H1 (cell line): ENCODE data around the gene CASP8AP2. TPM values are rescaled to one million over a fixed set of nuclear protein-coding genes. Genes with fewer than 3 reads are reported as not detected.

Experiments
- CTCF ChIA-PET: fragments of 300-600 bp; sonication (Branson Sonifier 250); formaldehyde crosslinking; loops from one replicate; lab custom pipeline; 2021; ENCODE audit not compliant: partially characterized antibody; lab: Charles Lee
- POLR2A ChIA-PET: fragments of 300-600 bp; sonication (Branson Sonifier 250); formaldehyde crosslinking; loops from one replicate; lab custom pipeline; 2021; ENCODE audit warnings: inconsistent platforms; ENCODE audit not compliant: partially characterized antibody; lab: Charles Lee
- DNase-seq, 2 experiments: peaks; one replicate each; pipeline versions ENCODE4 v3.0.0 to v3.0.0-alpha.2; 2010 to 2022; ENCODE audit warnings: low spot score in 2 of 2, low read depth in 1 of 2, mixed read lengths in 1 of 2
- FAIRE-seq: peaks from 2 replicates; lab custom pipeline; 2011; peaks lifted over from hg19 to GRCh38; lab: Jason Lieb, UNC
- H2AFZ ChIP-seq: 2 replicates; pipeline ENCODE4 v1.8.1; 2012; ENCODE audit warnings: low read length, inconsistent platforms
- H2AK5ac ChIP-seq: 2 replicates; pipeline ENCODE4 v1.6.1; 2013; ENCODE audit warnings: low read depth, low read length
- H2BK120ac ChIP-seq: replicated peaks from 2 replicates; pipeline ENCODE3; 2013; ENCODE audit warnings: low read depth, low read length, inconsistent platforms
- H2BK12ac ChIP-seq: 2 replicates; pipeline ENCODE4 v1.6.1; 2013; ENCODE audit warnings: low read depth, low read length
- H2BK15ac ChIP-seq: 2 replicates; pipeline ENCODE4 v1.6.1; 2013; ENCODE audit warnings: low read length
- H2BK20ac ChIP-seq: 2 replicates; pipeline ENCODE4 v1.6.1; 2013; ENCODE audit warnings: low read length
- H2BK5ac ChIP-seq: 2 replicates; pipeline ENCODE4 v1.6.1; 2013; ENCODE audit warnings: low read depth, low read length
- H3K14ac ChIP-seq: 2 replicates; pipeline ENCODE4 v1.6.1; 2013; ENCODE audit warnings: inconsistent platforms; ENCODE audit not compliant: insufficient read length
- H3K18ac ChIP-seq: 2 replicates; pipeline ENCODE4 v1.6.1; 2013; ENCODE audit warnings: low read length; ENCODE audit errors: extremely low read depth
- H3K23ac ChIP-seq: 2 replicates; pipeline ENCODE4 v1.6.1; 2013; ENCODE audit warnings: inconsistent platforms; ENCODE audit not compliant: insufficient read length
- H3K23me2 ChIP-seq: 2 replicates; pipeline ENCODE4 v1.6.1; 2013; ENCODE audit warnings: low read depth, low read length
- H3K27ac ChIP-seq: 2 replicates; pipeline ENCODE4 v1.6.1; 2011; ENCODE audit warnings: low read depth, low read length, inconsistent platforms
- H3K27me3 ChIP-seq, 4 experiments: replicated peaks in 1 of 4; 1 replicate in 1 of 4; 2 replicates in 3 of 4; pipeline versions ENCODE4 v1.6.1 to v1.8.1; 2011 to 2013; ENCODE audit warnings: low read length in 3 of 4, mild to moderate bottlenecking in 3 of 4, inconsistent platforms in 2 of 4, mixed read lengths in 2 of 4, moderate library complexity in 1 of 4; ENCODE audit not compliant: control insufficient read depth in 3 of 4, insufficient read depth in 3 of 4; ENCODE audit errors: extremely low read depth in 1 of 4
- H3K36me3 ChIP-seq, 4 experiments: 2 replicates each; pipeline versions ENCODE4 v1.6.1 to v1.8.1; 2011 to 2013; ENCODE audit warnings: mild to moderate bottlenecking in 4 of 4, low read length in 3 of 4, moderate library complexity in 2 of 4, control low read depth in 1 of 4, inconsistent platforms in 1 of 4; ENCODE audit not compliant: insufficient read depth in 4 of 4, control insufficient read depth in 2 of 4
- H3K4ac ChIP-seq: replicated peaks from 2 replicates; pipeline ENCODE3; 2013; ENCODE audit warnings: low read length, low read depth, mixed read lengths, inconsistent platforms; ENCODE audit not compliant: insufficient read length
- H3K4me1 ChIP-seq, 4 experiments: replicated peaks in 1 of 4; 1 replicate in 1 of 4; 2 replicates in 3 of 4; pipeline versions ENCODE4 v1.6.1 to v1.8.1; 2011 to 2013; ENCODE audit warnings: low read length in 3 of 4, inconsistent platforms in 2 of 4, mixed read lengths in 1 of 4; ENCODE audit not compliant: insufficient read depth in 4 of 4, control insufficient read depth in 3 of 4
- H3K4me2 ChIP-seq, 2 experiments: 2 replicates each; pipeline versions ENCODE4 v1.6.1 to v1.8.1; 2011 to 2013; ENCODE audit warnings: low read depth in 2 of 2, low read length in 2 of 2, control low read depth in 1 of 2, inconsistent platforms in 1 of 2, mild to moderate bottlenecking in 1 of 2; ENCODE audit not compliant: insufficient read depth in 1 of 2
- H3K4me3 ChIP-seq, 4 experiments: fragments of 200-600, 300-600 bp in 1 of 4; sonication (generic), shearing (Covaris generic), sonication (Bioruptor Twin) in 1 of 4; 2 replicates each; pipeline versions ENCODE4 v1.5.1 to v1.8.1; 2011 to 2016; ENCODE audit warnings: low read length in 4 of 4, low read depth in 3 of 4, control low read depth in 2 of 4, inconsistent platforms in 2 of 4, mild to moderate bottlenecking in 2 of 4, mixed read lengths in 1 of 4, moderate library complexity in 1 of 4; ENCODE audit not compliant: insufficient read depth in 2 of 4; ENCODE audit errors: extremely low read depth in 1 of 4
- H3K56ac ChIP-seq: replicated peaks from 2 replicates; pipeline ENCODE3; 2013; ENCODE audit warnings: low read depth, mild to moderate bottlenecking, mixed read lengths, low read length, inconsistent platforms; ENCODE audit not compliant: insufficient read length
- H3K79me1 ChIP-seq: 2 replicates; pipeline ENCODE4 v1.6.1; 2013; ENCODE audit warnings: low read depth, low read length, control low read depth
- H3K79me2 ChIP-seq, 2 experiments: 2 replicates each; pipeline versions ENCODE4 v1.6.1 to v1.8.1; 2012 to 2013; ENCODE audit warnings: low read length in 2 of 2, mild to moderate bottlenecking in 2 of 2, inconsistent platforms in 1 of 2; ENCODE audit not compliant: insufficient read depth in 2 of 2, control insufficient read depth in 1 of 2
- H3K9ac ChIP-seq, 4 experiments: replicated peaks in 1 of 4; 1 replicate in 1 of 4; 2 replicates in 3 of 4; pipeline versions ENCODE4 v1.6.1 to v1.8.1; 2011 to 2013; ENCODE audit warnings: low read depth in 3 of 4, low read length in 3 of 4, control low read depth in 2 of 4, mild to moderate bottlenecking in 2 of 4, moderate library complexity in 2 of 4, inconsistent platforms in 1 of 4; ENCODE audit errors: extremely low read depth in 1 of 4
- H3K9me3 ChIP-seq, 2 experiments: 2 replicates each; pipeline versions ENCODE4 v1.6.1 to v1.8.1; 2012 to 2013; ENCODE audit warnings: mild to moderate bottlenecking in 2 of 2, moderate library complexity in 2 of 2, control low read depth in 1 of 2, inconsistent platforms in 1 of 2, low read depth in 1 of 2, low read length in 1 of 2, mixed read lengths in 1 of 2; ENCODE audit not compliant: insufficient read depth in 2 of 2
- H4K20me1 ChIP-seq, 2 experiments: replicated peaks in 1 of 2; 2 replicates each; pipeline versions ENCODE3 to v1.8.1; 2011 to 2013; ENCODE audit warnings: inconsistent platforms in 2 of 2, low read length in 2 of 2, mild to moderate bottlenecking in 1 of 2; ENCODE audit not compliant: insufficient read depth in 2 of 2, control insufficient read depth in 1 of 2
- H4K5ac ChIP-seq: 2 replicates; pipeline ENCODE4 v1.6.1; 2013; ENCODE audit warnings: low read length, low read depth, mixed read lengths, inconsistent platforms; ENCODE audit not compliant: insufficient read length
- H4K8ac ChIP-seq: 2 replicates; pipeline ENCODE4 v1.8.0; 2013; ENCODE audit warnings: mild to moderate bottlenecking, moderate library complexity, low read length, inconsistent platforms; ENCODE audit not compliant: insufficient read depth; ENCODE audit errors: extremely low read depth
- H4K91ac ChIP-seq: replicated peaks from 2 replicates; pipeline ENCODE3; 2013; ENCODE audit warnings: low read length, mixed read lengths, inconsistent platforms; ENCODE audit not compliant: insufficient read length
- CEBPB ChIP-seq: IDR thresholded peaks from 2 replicates; pipeline ENCODE4 v1.6.1; 2012; ENCODE audit warnings: low read depth, low read length
- EGR1 ChIP-seq: IDR thresholded peaks from 2 replicates; pipeline ENCODE4 v1.6.1; 2011; ENCODE audit warnings: low read depth, low read length, borderline replicate concordance
- EZH2 ChIP-seq: fragments of 200-600 bp; sonication (generic); IDR thresholded peaks from 2 replicates; pipeline ENCODE4 v1.7.1; 2012; ENCODE audit warnings: low read depth, mild to moderate bottlenecking, moderate library complexity, low read length, inconsistent platforms; ENCODE audit not compliant: severe bottlenecking
- HDAC6 ChIP-seq: IDR thresholded peaks from one replicate; pipeline ENCODE4 v1.7.1; 2012; ENCODE audit warnings: low read depth, mild to moderate bottlenecking, inconsistent platforms, low read length, moderate library complexity
- JUND ChIP-seq: IDR thresholded peaks from 2 replicates; pipeline ENCODE4 v1.6.1; 2011; ENCODE audit warnings: mild to moderate bottlenecking, improper control_type of control experiment, low read length
- KDM1A ChIP-seq: fragments of 200-600, 300-600 bp; sonication (generic); IDR thresholded peaks from 2 replicates; pipeline ENCODE4 v1.7.1; 2016; ENCODE audit warnings: mild to moderate bottlenecking, low read length, borderline replicate concordance
- MAFK ChIP-seq: IDR thresholded peaks from 2 replicates; pipeline ENCODE4 v1.6.1; 2012; ENCODE audit warnings: low read depth, mild to moderate bottlenecking, improper control_type of control experiment, low read length
- SIN3A ChIP-seq, 2 experiments: IDR thresholded peaks in 1 of 2; conservative IDR thresholded peaks in 1 of 2; 2 replicates each; pipeline ENCODE4 v1.6.1; 2011 to 2012; ENCODE audit warnings: low read length in 2 of 2, improper control_type of control experiment in 1 of 2, low read depth in 1 of 2, mild to moderate bottlenecking in 1 of 2
- SP1 ChIP-seq: IDR thresholded peaks from 2 replicates; pipeline ENCODE4 v1.6.1; 2011; ENCODE audit warnings: low read depth, low read length
- SUZ12 ChIP-seq: fragments of 200-600 bp; sonication (generic); IDR thresholded peaks from 2 replicates; pipeline ENCODE4 v1.6.1; 2012; ENCODE audit warnings: mild to moderate bottlenecking, inconsistent platforms, low read length, moderate library complexity, mixed read lengths
- TAF7 ChIP-seq: optimal IDR thresholded peaks from 2 replicates; pipeline ENCODE3; 2011; ENCODE audit warnings: low read depth, mild to moderate bottlenecking, inconsistent platforms, low read length, moderate library complexity, borderline replicate concordance
- WGBS, 2 experiments: shearing (Covaris generic) in 1 of 2; methylation state at CpG; one replicate each; pipeline versions ENCODE4 v1.1.6 to v1.1.7; 2013 to 2015; ENCODE audit warnings: low lambda C conversion rate in 2 of 2, mixed read lengths in 2 of 2, inconsistent platforms in 1 of 2, low coverage in 1 of 2, missing lambda C conversion rate in 1 of 2; ENCODE audit not compliant: insufficient replicate concordance in 2 of 2, insufficient coverage in 1 of 2, insufficient read length in 1 of 2; ENCODE audit errors: extremely low coverage in 1 of 2, missing lambda C conversion rate in 1 of 2; 5-methylcytosine and 5-hydroxymethylcytosine counted together
- polyA plus RNA-seq, 7 experiments: library from polyadenylated mRNA; depleted of rRNA in 3 of 7; stranded (reverse) in 5 of 7; unstranded in 2 of 7; fragments of >200 nt in 5 of 7; fragments of 200-250 nt in 2 of 7; gene quantifications; 1 replicate in 5 of 7; 2 replicates in 1 of 7; 4 replicates in 1 of 7; pipeline versions ENCODE4 v1.2.1 to v1.2.3, GENCODE V29; 2011 to 2013; ENCODE audit warnings: missing spikeins in 2 of 7, mixed read lengths in 2 of 7
- total RNA-seq: library from RNA; stranded (reverse); fragmentation: NEBNext Ultra II Directional; extraction: Animal tissue kit (Norgen Biotek cat#: 25700); gene quantifications from 2 replicates; pipeline ENCODE4 v1.2.1, GENCODE V29; 2021

CASP8AP2 gene
- total and polyA plus RNA-seq, 2 of the 8 experiments (the other 6 are each of a cell fraction or from before 2014, with no cell fraction given), result 6.9 to 32.1 TPM

GRCh38 chr6:89834884-89835792 lies 5.5 kb downstream of the CASP8AP2 start:
- H2BK20ac ChIP-seq, result no peak overlapping the region
- no peak for DNase-seq
- no peak overlapping the region for H3K23ac ChIP-seq
- H2BK12ac ChIP-seq, result no peak overlapping the region
- no peak overlapping the region for H3K4me3 ChIP-seq
- no peak overlapping the region for H3K27ac ChIP-seq
- H4K20me1 ChIP-seq, result peaks cover 0 to 2% of the 10 kb centered on the region in 2 experiments
- POLR2A ChIA-PET, result interaction anchor here (0.7 to 7.8 kb wide), 2 partner anchors 15 to 33 kb away, joined by 3 to 107 read pairs; partner anchors contain the start of gene MDN1
- CTCF ChIA-PET, result interaction anchor here (1.5 kb wide), 1 partner anchor 58 kb away, joined by 3 read pairs; no protein-coding TSS in a partner anchor
- no peak overlapping the region for H3K18ac ChIP-seq
- H3K56ac ChIP-seq, result no peak overlapping the region
- H3K4ac ChIP-seq, result no peak overlapping the region
- H3K4me1 ChIP-seq, result peaks cover 0 to 2% (median 0%) of the 10 kb centered on the region in 4 experiments; a peak in 3 of 7 replicates
- H2AFZ ChIP-seq, result no peak overlapping the region
- H3K4me2 ChIP-seq, result no peak overlapping the region
- 97% methylated on average over 12 of the region's 12 CpGs; no CpG with 5 or more reads in 1 of the 2 experiments for WGBS, 2 experiments
- peaks cover 0 to 78% of the 10 kb centered on the region in 2 experiments; a peak in 2 of 4 replicates for H3K79me2 ChIP-seq
- H4K8ac ChIP-seq, result no peak overlapping the region
- no peak overlapping the region for H2BK5ac ChIP-seq
- H4K5ac ChIP-seq, result no peak overlapping the region
- no peak overlapping the region for H4K91ac ChIP-seq
- FAIRE-seq, result no peak
- H2AK5ac ChIP-seq, result no peak overlapping the region
- no peaks in the 10 kb centered on the region for H3K9me3 ChIP-seq
- peaks cover 5% of the 10 kb centered on the region for H3K23me2 ChIP-seq
- H2BK15ac ChIP-seq, result no peak overlapping the region
- peaks cover 4 to 56% (median 13%) of the 10 kb centered on the region in 4 experiments; a peak in 6 of 8 replicates for H3K36me3 ChIP-seq
- H3K9ac ChIP-seq, result no peak overlapping the region
- H3K79me1 ChIP-seq, result peaks cover 2% of the 10 kb centered on the region; the same call in 1 of the 2 replicates
- H3K14ac ChIP-seq, result no peak overlapping the region
- no peak overlapping the region for H2BK120ac ChIP-seq
- no peaks in the 10 kb centered on the region for H3K27me3 ChIP-seq
- TF ChIP-seq EZH2 (no peak), JUND (no peak), CEBPB (no peak), SUZ12 (no peak), SP1 (no peak), TAF7 (no peak), MAFK (no peak), SIN3A (conservative IDR thresholded peaks at IDR 0.05 in 1 of 2, IDR thresholded peaks at IDR 0.05 in 1 of 2; ENCODE audit: low read depth in 1 of 2, low read length in 2 of 2) (no peak), HDAC6 (no peak), KDM1A (no peak), EGR1 (no peak)
